Nephron progenitor cell (in vitro differentiated cells): ENCODE results near the gene PRPS2.

Source experiments
- DNase-seq: peaks from one replicate; pipeline ENCODE4 v3.0.0; 2021
- H3K27ac Mint-ChIP-seq: 2 replicates; pipeline ENCODE4 v1.8.0; 2021; ENCODE audit warnings: mild to moderate bottlenecking, moderate library complexity, mixed read lengths
- H3K27me3 Mint-ChIP-seq: 2 replicates; pipeline ENCODE4 v1.8.0; 2021; ENCODE audit warnings: mild to moderate bottlenecking, low read depth, mixed read lengths; ENCODE audit not compliant: poor library complexity
- H3K36me3 Mint-ChIP-seq: 2 replicates; pipeline ENCODE4 v1.8.0; 2021; ENCODE audit warnings: low read depth, mixed read lengths
- H3K4me1 Mint-ChIP-seq: 2 replicates; pipeline ENCODE4 v1.8.0; 2021; ENCODE audit warnings: mixed read lengths
- H3K4me3 Mint-ChIP-seq: 2 replicates; pipeline ENCODE4 v1.8.0; 2021; ENCODE audit warnings: mild to moderate bottlenecking, moderate library complexity, mixed read lengths
- H3K9me3 Mint-ChIP-seq: 2 replicates; pipeline ENCODE4 v1.8.0; 2021; ENCODE audit warnings: mild to moderate bottlenecking, moderate library complexity, mixed read lengths
- TF ChIP-seq, protein P1 (sequence below): fragments of 200-600 bp; sonication (generic); IDR thresholded peaks from 2 replicates; pipeline ENCODE4 v1.5.0; 2021; ENCODE audit warnings: antibody characterized with exemption

Gene PRPS2

GRCh38 chrX:12788645-12789044, 2.6 kb upstream of the PRPS2 start:
- Mint-ChIP-seq H3K4me3 (no peak overlapping the region), H3K27me3 (peaks cover 20% of the 10 kb centered on the region), H3K4me1 (peaks cover 6% of the 10 kb centered on the region), H3K27ac (no peak overlapping the region), H3K9me3 (peaks cover 44% of the 10 kb centered on the region), H3K36me3 (peaks cover 2% of the 10 kb centered on the region)
- TF ChIP-seq, protein P1, sequence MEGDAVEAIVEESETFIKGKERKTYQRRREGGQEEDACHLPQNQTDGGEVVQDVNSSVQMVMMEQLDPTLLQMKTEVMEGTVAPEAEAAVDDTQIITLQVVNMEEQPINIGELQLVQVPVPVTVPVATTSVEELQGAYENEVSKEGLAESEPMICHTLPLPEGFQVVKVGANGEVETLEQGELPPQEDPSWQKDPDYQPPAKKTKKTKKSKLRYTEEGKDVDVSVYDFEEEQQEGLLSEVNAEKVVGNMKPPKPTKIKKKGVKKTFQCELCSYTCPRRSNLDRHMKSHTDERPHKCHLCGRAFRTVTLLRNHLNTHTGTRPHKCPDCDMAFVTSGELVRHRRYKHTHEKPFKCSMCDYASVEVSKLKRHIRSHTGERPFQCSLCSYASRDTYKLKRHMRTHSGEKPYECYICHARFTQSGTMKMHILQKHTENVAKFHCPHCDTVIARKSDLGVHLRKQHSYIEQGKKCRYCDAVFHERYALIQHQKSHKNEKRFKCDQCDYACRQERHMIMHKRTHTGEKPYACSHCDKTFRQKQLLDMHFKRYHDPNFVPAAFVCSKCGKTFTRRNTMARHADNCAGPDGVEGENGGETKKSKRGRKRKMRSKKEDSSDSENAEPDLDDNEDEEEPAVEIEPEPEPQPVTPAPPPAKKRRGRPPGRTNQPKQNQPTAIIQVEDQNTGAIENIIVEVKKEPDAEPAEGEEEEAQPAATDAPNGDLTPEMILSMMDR = no peak
- no peak for DNase-seq

- TF ChIP-seq, protein P1 = no peak
- peaks cover 53% of the 10 kb centered on the region for H3K9me3 Mint-ChIP-seq
- peaks cover 20% of the 10 kb centered on the region for H3K27me3 Mint-ChIP-seq
- H3K4me1 Mint-ChIP-seq = peaks cover 6% of the 10 kb centered on the region
- H3K27ac Mint-ChIP-seq = no peak overlapping the region
- peak overlapping the region; percentile 82 for H3K4me3 Mint-ChIP-seq
- DNase-seq = no peak
- H3K36me3 Mint-ChIP-seq = peaks cover 16% of the 10 kb centered on the region
Observed at GRCh38 chrX:12789976-12790375, 1.2 kb upstream of the PRPS2 start.

GRCh38 chrX:12790885-12791256, 341 bp upstream of the PRPS2 start:
- H3K27me3 Mint-ChIP-seq = peaks cover 18% of the 10 kb centered on the region
- DNase-seq = no peak
- TF ChIP-seq, protein P1 = no peak
- no peak overlapping the region for H3K27ac Mint-ChIP-seq
- peaks cover 24% of the 10 kb centered on the region for H3K36me3 Mint-ChIP-seq
- peak overlapping the region; percentile 82 for H3K4me3 Mint-ChIP-seq
- H3K9me3 Mint-ChIP-seq = peaks cover 59% of the 10 kb centered on the region
- H3K4me1 Mint-ChIP-seq = peaks cover 6% of the 10 kb centered on the region

- TF ChIP-seq, protein P1 = no peak
- H3K4me1 Mint-ChIP-seq = peaks cover 6% of the 10 kb centered on the region
- no peak overlapping the region for H3K27ac Mint-ChIP-seq
- peaks cover 63% of the 10 kb centered on the region for H3K9me3 Mint-ChIP-seq
- H3K4me3 Mint-ChIP-seq = peak overlapping the region; percentile 80
- peaks cover 30% of the 10 kb centered on the region for H3K36me3 Mint-ChIP-seq
- no peak for DNase-seq
- H3K27me3 Mint-ChIP-seq = peaks cover 18% of the 10 kb centered on the region
Observed at GRCh38 chrX:12792711-12793110, 1.5 kb downstream of the PRPS2 start.

GRCh38 chrX:12794654-12795053, 3.4 kb downstream of the PRPS2 start:
- Mint-ChIP-seq H3K27me3 (peaks cover 12% of the 10 kb centered on the region), H3K27ac (no peak overlapping the region), H3K9me3 (peaks cover 60% of the 10 kb centered on the region), H3K36me3 (peaks cover 47% of the 10 kb centered on the region), H3K4me1 (peaks cover 6% of the 10 kb centered on the region), H3K4me3 (no peak overlapping the region)
- DNase-seq = no peak
- TF ChIP-seq, protein P1 = no peak

DNA sequence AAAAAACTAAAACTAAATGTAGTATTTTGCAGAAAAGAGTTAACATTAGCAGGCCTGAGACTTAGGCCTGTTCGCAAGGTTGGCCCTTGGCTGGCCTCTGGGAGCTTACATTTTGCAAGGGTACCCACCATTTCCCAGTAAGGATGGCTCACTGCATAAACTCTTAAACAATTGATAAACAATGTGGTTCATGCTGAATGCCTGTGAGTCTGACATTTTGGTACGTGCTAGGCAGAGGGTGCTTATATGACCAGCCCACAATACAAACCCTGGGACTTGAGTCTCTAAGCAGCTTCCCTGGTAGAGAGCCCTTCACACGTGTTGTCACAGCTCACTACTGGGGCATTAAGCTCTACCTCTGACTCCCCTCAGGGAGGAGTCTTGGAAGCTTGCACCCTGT, 7.4 kb downstream of the PRPS2 start:
- no peak for DNase-seq
- Mint-ChIP-seq H3K36me3 (peaks cover 81% of the 10 kb centered on the region), H3K27me3 (no peaks in the 10 kb centered on the region), H3K4me1 (no peaks in the 10 kb centered on the region), H3K4me3 (no peak overlapping the region), H3K27ac (no peak overlapping the region), H3K9me3 (peaks cover 47% of the 10 kb centered on the region)
- TF ChIP-seq, protein P1 = no peak
